ENCODE results near the gene COMT.

- no peak for TF ChIP-seq CTCF (IDR thresholded peaks at IDR 0.05)
- TF ChIP-seq POLR2AphosphoS5 (IDR thresholded peaks at IDR 0.05), result no peak
- no peak for TF ChIP-seq POLR2A (IDR thresholded peaks at IDR 0.05)
These were observed 22.5 kb downstream of the COMT start for GRCh38 chr22:19963863-19964642.
